Omental fat pad (tissue), 4 donors: ENCODE data around the gene STK33. TPM values are rescaled to one million over a fixed set of nuclear protein-coding genes. Genes with fewer than 3 reads are reported as not detected.

ENCODE experiments used
- ATAC-seq: fragments of 150-250 bp; one replicate; pipeline ENCODE4 v1.9.1; 2016; ENCODE audit warnings: mild to moderate bottlenecking, moderate library complexity; ENCODE audit not compliant: low FRiP score
- DNase-seq: peaks from one replicate; pipeline ENCODE4 v3.0.0-alpha.2; 2019; ENCODE audit warnings: low spot score
- CTCF ChIP-seq, 3 donors: fragments of 450-650 bp; IDR thresholded peaks; one replicate each; pipeline ENCODE4 v1.5.1; 2016 to 2017; ENCODE audit warnings: antibody characterized with exemption in 3 of 3, mild to moderate bottlenecking in 3 of 3, moderate library complexity in 2 of 3
- total RNA-seq, 4 donors: library from RNA; depleted of rRNA; stranded (reverse); fragments of >200 nt; gene quantifications; one replicate each; pipeline ENCODE4 v1.1.0, GENCODE V29; 2016

The STK33 gene
- total RNA-seq, 4 donors from 2014 or later = 0.96 to 3.2 (median 1.9) TPM

DNA sequence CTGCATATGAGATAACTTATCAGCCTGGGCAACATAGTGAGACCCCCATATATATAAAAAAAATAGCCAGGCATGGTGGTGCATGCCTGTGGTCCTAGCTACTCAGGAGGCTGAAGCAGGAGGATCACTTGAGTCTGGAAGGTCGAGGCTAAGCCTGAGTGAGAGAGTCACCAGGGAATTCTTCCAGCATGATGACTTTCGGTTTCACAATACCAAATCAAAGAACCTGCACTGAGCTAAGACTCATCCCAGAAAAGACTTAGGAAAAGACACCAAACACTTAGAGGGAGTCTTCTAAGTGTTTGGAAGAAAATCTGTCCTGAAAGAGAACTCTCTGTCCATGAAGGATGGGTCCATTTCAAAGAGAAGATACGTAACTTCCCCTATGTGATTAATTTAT, 12.7 kb downstream of the STK33 start:
- no peak for DNase-seq
- ATAC-seq = no peak
- TF ChIP-seq CTCF (IDR thresholded peaks at IDR 0.05) = no peak

DNA sequence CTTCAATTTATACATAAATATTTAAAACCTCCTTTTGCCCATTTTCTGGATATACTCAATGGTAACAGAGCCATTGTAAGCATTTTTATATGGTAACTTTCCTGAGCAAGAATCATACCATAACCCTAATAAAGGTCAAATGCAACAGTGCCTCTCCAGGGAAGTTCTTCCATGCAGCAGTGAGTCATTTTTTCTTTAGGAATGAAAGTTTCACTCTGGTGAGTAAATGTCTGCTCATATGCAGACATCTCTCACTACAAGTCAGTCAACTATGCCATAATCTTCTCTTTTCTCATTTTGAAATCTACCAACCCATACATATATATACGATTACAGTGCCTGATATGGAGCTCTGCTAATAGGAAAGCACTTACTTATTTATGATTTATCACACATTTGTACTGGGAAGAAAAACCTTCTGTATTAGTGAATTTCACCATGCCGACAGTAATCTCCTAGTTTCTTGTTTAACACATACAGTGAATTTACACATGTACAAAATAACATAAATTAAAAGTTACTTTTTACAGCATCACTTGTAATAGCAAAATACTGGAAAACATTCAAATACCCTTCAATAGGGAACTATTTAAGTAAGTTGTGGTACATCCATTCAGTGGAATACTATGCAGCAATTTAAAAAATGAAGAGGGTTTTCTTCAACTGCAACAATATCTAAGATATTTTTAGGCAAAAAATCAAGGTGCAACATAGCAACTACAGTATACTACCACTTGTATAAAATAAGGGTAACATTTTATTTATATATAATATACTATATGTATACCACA, 16.0 kb downstream of the STK33 start:
- TF ChIP-seq CTCF (IDR thresholded peaks at IDR 0.05) = no peak
- no peak for DNase-seq
- no peak for ATAC-seq

DNA sequence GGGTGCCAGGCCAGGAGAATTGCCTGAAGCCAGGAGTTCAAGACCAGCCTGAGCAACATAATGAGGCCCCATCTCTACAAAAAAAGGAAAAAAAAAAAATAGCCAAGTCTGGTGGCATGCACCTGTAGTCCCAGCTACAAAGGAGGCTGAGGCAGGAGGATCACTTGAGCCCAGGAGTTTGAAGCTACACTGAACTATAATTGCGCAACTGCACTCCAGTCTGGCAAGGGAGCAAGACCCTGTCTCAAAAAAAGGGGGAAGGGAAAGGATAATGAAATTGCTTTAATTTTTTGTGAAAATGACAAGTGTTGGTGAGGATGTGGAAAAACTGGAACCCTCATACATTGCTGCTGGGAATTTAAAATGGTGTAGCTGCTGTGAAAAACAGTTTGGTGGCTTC, 19.2 kb downstream of the STK33 start:
- no peak for DNase-seq
- ATAC-seq = no peak

DNA sequence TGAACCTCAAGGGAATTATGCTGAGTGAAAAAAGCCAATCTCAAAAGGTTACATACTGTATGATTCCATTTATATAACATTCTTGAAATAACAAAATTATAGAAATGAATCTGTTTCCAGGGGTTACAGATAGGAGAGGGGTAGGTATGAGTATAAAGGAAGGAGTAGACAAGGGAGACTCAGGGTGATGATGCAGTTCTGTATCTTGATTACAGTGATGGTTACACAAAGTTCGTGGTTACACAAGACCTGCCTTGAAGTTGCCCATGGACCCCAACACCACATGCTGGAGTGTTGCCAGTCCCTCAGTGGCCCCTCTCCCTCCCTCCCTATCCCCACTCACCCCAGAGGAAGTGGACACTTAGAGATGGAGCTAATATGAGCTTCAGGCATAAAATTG, 20.3 kb downstream of the STK33 start:
- DNase-seq (no peak), ATAC-seq (no peak)
- TF ChIP-seq CTCF (IDR thresholded peaks at IDR 0.05) = no peak

More for the DNA sequence above, 19.2 kb downstream of the STK33 start:
- no peak for TF ChIP-seq CTCF (IDR thresholded peaks at IDR 0.05)

- DNase-seq = no peak
- no peak for TF ChIP-seq CTCF (IDR thresholded peaks at IDR 0.05)
- peak; percentile 70 for ATAC-seq
Observed at GRCh38 chr11:8567602-8568198, 26.3 kb downstream of the STK33 start.

- DNase-seq = no peak
- no peak for TF ChIP-seq CTCF (IDR thresholded peaks at IDR 0.05)
- no peak for ATAC-seq
Observed at GRCh38 chr11:8566613-8567210, 27.3 kb downstream of the STK33 start.
